ENCODE data around the gene COL9A3. TPM values are rescaled to one million over a fixed set of nuclear protein-coding genes. Genes with fewer than 3 reads are reported as not detected.

COL9A3 gene
- total RNA-seq, 1 experiment from 2014 or later = 136 TPM

GRCh38 chr20:62858058-62858830 is 41.4 kb downstream of the COL9A3 start (continued):
- TF ChIP-seq ZSCAN18 (CRISPR knock-in tag; IDR thresholded peaks at IDR 0.05) = no peak
- TF ChIP-seq PRDM15 (CRISPR knock-in tag; IDR thresholded peaks at IDR 0.05) = no peak
- no peak for TF ChIP-seq ZNF416 (CRISPR knock-in tag; IDR thresholded peaks at IDR 0.05)

DNA sequence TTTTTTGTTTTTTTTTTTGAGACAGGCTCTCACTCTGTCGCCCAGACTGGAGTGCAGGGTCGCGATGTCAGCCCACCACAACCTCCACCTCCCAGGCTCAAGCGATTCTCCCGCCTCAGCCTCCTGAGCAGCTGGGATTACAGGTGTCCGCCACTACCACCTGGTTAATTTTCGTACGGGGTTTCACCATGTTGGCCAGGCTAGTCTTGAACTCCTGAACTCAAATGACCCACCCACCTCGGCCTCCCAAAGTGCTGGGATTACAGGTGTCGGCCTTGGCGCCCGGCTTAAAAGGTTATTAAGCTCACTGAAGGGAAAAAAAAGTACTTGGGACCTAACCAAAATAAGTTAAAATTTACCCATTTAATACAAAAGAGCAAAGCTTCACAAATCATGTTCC is 42.9 kb downstream of the COL9A3 start:
- no peaks in the 10 kb centered on the region for H3K9me3 Mint-ChIP-seq
- POLR2A ChIA-PET = interaction anchor here (1.0 kb wide), 1 partner anchor 881 kb away, joined by 3 read pairs; no protein-coding TSS in a partner anchor

More for the DNA sequence above, 42.9 kb downstream of the COL9A3 start:
- Mint-ChIP-seq H3K27ac (no peak overlapping the region), H3K36me3 (peaks cover 17% of the 10 kb centered on the region), H3K27me3 (ENCODE audit: low read depth) (peaks cover 3% of the 10 kb centered on the region; the same call in 1 of the 2 replicates), H3K4me3 (peak overlapping the region; percentile 74), H3K4me1 (peaks cover 28% of the 10 kb centered on the region)
- DNase-seq (ENCODE audit: low spot score) (no peak), ATAC-seq (no peak)
- TF ChIP-seq ZBTB21 (CRISPR knock-in tag; IDR thresholded peaks at IDR 0.05; ENCODE audit: borderline replicate concordance) (no peak), ZNF416 (CRISPR knock-in tag; IDR thresholded peaks at IDR 0.05) (no peak), MAX (CRISPR knock-in tag; IDR thresholded peaks at IDR 0.05) (no peak), ZNF219 (CRISPR knock-in tag; IDR thresholded peaks at IDR 0.05; ENCODE audit: borderline replicate concordance) (no peak), ESRRA (CRISPR knock-in tag; IDR thresholded peaks at IDR 0.05; ENCODE audit: borderline replicate concordance) (no peak), MXD4 (CRISPR knock-in tag; IDR thresholded peaks at IDR 0.05; ENCODE audit: borderline replicate concordance) (no peak), TCF7 (CRISPR knock-in tag; IDR thresholded peaks at IDR 0.05; ENCODE audit: low read depth) (no peak), CBFB (CRISPR knock-in tag; IDR thresholded peaks at IDR 0.05; ENCODE audit: low read depth) (no peak), NR3C1 (CRISPR knock-in tag; conservative IDR thresholded peaks at IDR 0.05; ENCODE audit: low read depth) (no peak), ZBTB43 (CRISPR knock-in tag; IDR thresholded peaks at IDR 0.05) (no peak), CTCF (IDR thresholded peaks at IDR 0.05) (no peak)
- TF ChIP-seq, protein P1, sequence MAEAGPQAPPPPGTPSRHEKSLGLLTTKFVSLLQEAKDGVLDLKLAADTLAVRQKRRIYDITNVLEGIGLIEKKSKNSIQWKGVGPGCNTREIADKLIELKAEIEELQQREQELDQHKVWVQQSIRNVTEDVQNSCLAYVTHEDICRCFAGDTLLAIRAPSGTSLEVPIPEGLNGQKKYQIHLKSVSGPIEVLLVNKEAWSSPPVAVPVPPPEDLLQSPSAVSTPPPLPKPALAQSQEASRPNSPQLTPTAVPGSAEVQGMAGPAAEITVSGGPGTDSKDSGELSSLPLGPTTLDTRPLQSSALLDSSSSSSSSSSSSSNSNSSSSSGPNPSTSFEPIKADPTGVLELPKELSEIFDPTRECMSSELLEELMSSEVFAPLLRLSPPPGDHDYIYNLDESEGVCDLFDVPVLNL (CRISPR knock-in tag; IDR thresholded peaks at IDR 0.05; ENCODE audit: borderline replicate concordance, low read depth) = no peak
- TF ChIP-seq, protein P2, sequence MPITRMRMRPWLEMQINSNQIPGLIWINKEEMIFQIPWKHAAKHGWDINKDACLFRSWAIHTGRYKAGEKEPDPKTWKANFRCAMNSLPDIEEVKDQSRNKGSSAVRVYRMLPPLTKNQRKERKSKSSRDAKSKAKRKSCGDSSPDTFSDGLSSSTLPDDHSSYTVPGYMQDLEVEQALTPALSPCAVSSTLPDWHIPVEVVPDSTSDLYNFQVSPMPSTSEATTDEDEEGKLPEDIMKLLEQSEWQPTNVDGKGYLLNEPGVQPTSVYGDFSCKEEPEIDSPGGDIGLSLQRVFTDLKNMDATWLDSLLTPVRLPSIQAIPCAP (CRISPR knock-in tag; IDR thresholded peaks at IDR 0.05) = no peak
- TF ChIP-seq, protein P3, sequence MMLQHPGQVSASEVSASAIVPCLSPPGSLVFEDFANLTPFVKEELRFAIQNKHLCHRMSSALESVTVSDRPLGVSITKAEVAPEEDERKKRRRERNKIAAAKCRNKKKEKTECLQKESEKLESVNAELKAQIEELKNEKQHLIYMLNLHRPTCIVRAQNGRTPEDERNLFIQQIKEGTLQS (CRISPR knock-in tag; conservative IDR thresholded peaks at IDR 0.05) = no peak
- TF ChIP-seq, protein P4, sequence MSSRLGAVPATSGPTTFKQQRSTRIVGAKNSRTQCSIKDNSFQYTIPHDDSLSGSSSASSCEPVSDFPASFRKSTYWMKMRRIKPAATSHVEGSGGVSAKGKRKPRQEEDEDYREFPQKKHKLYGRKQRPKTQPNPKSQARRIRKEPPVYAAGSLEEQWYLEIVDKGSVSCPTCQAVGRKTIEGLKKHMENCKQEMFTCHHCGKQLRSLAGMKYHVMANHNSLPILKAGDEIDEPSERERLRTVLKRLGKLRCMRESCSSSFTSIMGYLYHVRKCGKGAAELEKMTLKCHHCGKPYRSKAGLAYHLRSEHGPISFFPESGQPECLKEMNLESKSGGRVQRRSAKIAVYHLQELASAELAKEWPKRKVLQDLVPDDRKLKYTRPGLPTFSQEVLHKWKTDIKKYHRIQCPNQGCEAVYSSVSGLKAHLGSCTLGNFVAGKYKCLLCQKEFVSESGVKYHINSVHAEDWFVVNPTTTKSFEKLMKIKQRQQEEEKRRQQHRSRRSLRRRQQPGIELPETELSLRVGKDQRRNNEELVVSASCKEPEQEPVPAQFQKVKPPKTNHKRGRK (CRISPR knock-in tag; IDR thresholded peaks at IDR 0.05; ENCODE audit: borderline replicate concordance) = no peak
- CTCF ChIA-PET = interaction anchor here (2.6 kb wide), 1 partner anchor 37 kb away, joined by 13 read pairs; no protein-coding TSS in a partner anchor

Data from WTC11 (cell line).